ENCODE results near the gene XPR1.

The XPR1 gene

GRCh38 chr1:180921386-180921785, 289.6 kb downstream of the XPR1 start:
- Histone ChIP-seq H4K20me1 (ENCODE audit: insufficient read depth, low read length, poor library complexity, severe bottlenecking) (no peaks in the 10 kb centered on the region), H3F3A (ENCODE audit: low read depth) (no peaks in the 10 kb centered on the region), H3K9me2 (replicated peaks; ENCODE audit: low read depth, low read length) (no peaks in the 10 kb centered on the region), H3K36me3 (ENCODE audit: insufficient read depth, low read length) (no peaks in the 10 kb centered on the region), H3K4me3 (ENCODE audit: low read length, poor library complexity, severe bottlenecking) (no peak overlapping the region), H3K9me3 (ENCODE audit: insufficient read depth, low read depth, low read length) (no peaks in the 10 kb centered on the region), H2AFZ (ENCODE audit: low read length) (no peak overlapping the region), H3K79me2 (ENCODE audit: insufficient read depth, low read length) (no peaks in the 10 kb centered on the region), H3K4me1 (ENCODE audit: insufficient read depth, low read length, poor library complexity, severe bottlenecking) (peaks cover 16% of the 10 kb centered on the region), H3K4me2 (ENCODE audit: low read depth, low read length, poor library complexity, severe bottlenecking) (no peak overlapping the region), H3K27me3 (ENCODE audit: insufficient read depth, low read length, poor library complexity, severe bottlenecking) (no peaks in the 10 kb centered on the region), H3K9ac (ENCODE audit: low read depth, low read length, poor library complexity, severe bottlenecking) (no peak overlapping the region)
- TF ChIP-seq CTCF (conservative IDR thresholded peaks at IDR 0.05; ENCODE audit: low read length) (no peak), EZH2phosphoT487 (IDR thresholded peaks at IDR 0.05; ENCODE audit: borderline replicate concordance) (no peak)

- H3K9ac ChIP-seq (ENCODE audit: low read depth, low read length, poor library complexity, severe bottlenecking) = no peak overlapping the region
- H3K79me2 ChIP-seq (ENCODE audit: insufficient read depth, low read length) = no peaks in the 10 kb centered on the region
- TF ChIP-seq CTCF (conservative IDR thresholded peaks at IDR 0.05; ENCODE audit: low read length) (no peak), EZH2phosphoT487 (IDR thresholded peaks at IDR 0.05; ENCODE audit: borderline replicate concordance) (no peak)
- no peaks in the 10 kb centered on the region for H3K9me3 ChIP-seq (ENCODE audit: insufficient read depth, low read depth, low read length)
- no peak overlapping the region for H3K4me3 ChIP-seq (ENCODE audit: low read length, poor library complexity, severe bottlenecking)
- peaks cover 21% of the 10 kb centered on the region for H3K4me1 ChIP-seq (ENCODE audit: insufficient read depth, low read length, poor library complexity, severe bottlenecking)
- no peaks in the 10 kb centered on the region for H3K27me3 ChIP-seq (ENCODE audit: insufficient read depth, low read length, poor library complexity, severe bottlenecking)
- no peaks in the 10 kb centered on the region for H3K9me2 ChIP-seq (replicated peaks; ENCODE audit: low read depth, low read length)
- H3F3A ChIP-seq (ENCODE audit: low read depth) = no peaks in the 10 kb centered on the region
- no peak overlapping the region for H2AFZ ChIP-seq (ENCODE audit: low read length)
- no peaks in the 10 kb centered on the region for H4K20me1 ChIP-seq (ENCODE audit: insufficient read depth, low read length, poor library complexity, severe bottlenecking)
- no peak overlapping the region for H3K4me2 ChIP-seq (ENCODE audit: low read depth, low read length, poor library complexity, severe bottlenecking)
- no peaks in the 10 kb centered on the region for H3K36me3 ChIP-seq (ENCODE audit: insufficient read depth, low read length)
These were observed 290.2 kb downstream of the XPR1 start for GRCh38 chr1:180921891-180922630.

GRCh38 chr1:180922631-180923015, 290.8 kb downstream of the XPR1 start:
- H3F3A ChIP-seq (ENCODE audit: low read depth) = no peaks in the 10 kb centered on the region
- H3K4me2 ChIP-seq (ENCODE audit: low read depth, low read length, poor library complexity, severe bottlenecking) = no peak overlapping the region
- H4K20me1 ChIP-seq (ENCODE audit: insufficient read depth, low read length, poor library complexity, severe bottlenecking) = no peaks in the 10 kb centered on the region
- H3K79me2 ChIP-seq (ENCODE audit: insufficient read depth, low read length) = no peaks in the 10 kb centered on the region
- no peaks in the 10 kb centered on the region for H3K27me3 ChIP-seq (ENCODE audit: insufficient read depth, low read length, poor library complexity, severe bottlenecking)
- no peak for TF ChIP-seq EZH2phosphoT487 (IDR thresholded peaks at IDR 0.05; ENCODE audit: borderline replicate concordance)
- no peak for TF ChIP-seq CTCF (conservative IDR thresholded peaks at IDR 0.05; ENCODE audit: low read length)
- H2AFZ ChIP-seq (ENCODE audit: low read length) = no peak overlapping the region
- H3K9me3 ChIP-seq (ENCODE audit: insufficient read depth, low read depth, low read length) = no peaks in the 10 kb centered on the region
- no peaks in the 10 kb centered on the region for H3K36me3 ChIP-seq (ENCODE audit: insufficient read depth, low read length)
- no peaks in the 10 kb centered on the region for H3K9me2 ChIP-seq (replicated peaks; ENCODE audit: low read depth, low read length)
- no peak overlapping the region for H3K9ac ChIP-seq (ENCODE audit: low read depth, low read length, poor library complexity, severe bottlenecking)
- H3K4me1 ChIP-seq (ENCODE audit: insufficient read depth, low read length, poor library complexity, severe bottlenecking) = peaks cover 22% of the 10 kb centered on the region
- H3K4me3 ChIP-seq (ENCODE audit: low read length, poor library complexity, severe bottlenecking) = no peak overlapping the region

All from Loucy (cell line).